GM21723 (cell line): ENCODE results near the gene AKAP13.

Experiments used
- ATAC-seq: cut with Tn5 transposase; IDR thresholded peaks from one replicate; pipeline ENCODE4 v1.9.1; 2021; ENCODE audit warnings: mild to moderate bottlenecking, moderate library complexity; ENCODE audit not compliant: unreplicated experiment

The AKAP13 gene

DNA sequence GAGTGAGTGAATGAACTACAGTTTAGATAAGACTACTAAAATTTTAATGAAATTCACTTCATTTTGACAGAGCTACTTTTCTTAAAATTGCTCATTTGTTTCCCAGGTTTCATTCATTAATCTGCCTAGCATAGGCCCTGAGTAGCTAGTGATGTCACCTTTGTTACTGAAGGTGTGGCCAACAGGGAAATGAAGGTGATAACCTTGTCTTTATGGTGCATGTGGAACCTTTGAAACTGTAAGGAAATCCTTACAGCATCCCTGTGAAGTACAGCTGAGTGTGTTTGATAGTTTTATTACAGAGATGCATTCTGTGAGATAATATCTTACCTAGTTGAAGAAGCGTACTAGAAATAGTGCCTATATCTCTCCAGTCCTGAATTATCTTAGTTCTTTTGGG lies 112.9 kb downstream of the AKAP13 start:
- no peak for ATAC-seq

DNA sequence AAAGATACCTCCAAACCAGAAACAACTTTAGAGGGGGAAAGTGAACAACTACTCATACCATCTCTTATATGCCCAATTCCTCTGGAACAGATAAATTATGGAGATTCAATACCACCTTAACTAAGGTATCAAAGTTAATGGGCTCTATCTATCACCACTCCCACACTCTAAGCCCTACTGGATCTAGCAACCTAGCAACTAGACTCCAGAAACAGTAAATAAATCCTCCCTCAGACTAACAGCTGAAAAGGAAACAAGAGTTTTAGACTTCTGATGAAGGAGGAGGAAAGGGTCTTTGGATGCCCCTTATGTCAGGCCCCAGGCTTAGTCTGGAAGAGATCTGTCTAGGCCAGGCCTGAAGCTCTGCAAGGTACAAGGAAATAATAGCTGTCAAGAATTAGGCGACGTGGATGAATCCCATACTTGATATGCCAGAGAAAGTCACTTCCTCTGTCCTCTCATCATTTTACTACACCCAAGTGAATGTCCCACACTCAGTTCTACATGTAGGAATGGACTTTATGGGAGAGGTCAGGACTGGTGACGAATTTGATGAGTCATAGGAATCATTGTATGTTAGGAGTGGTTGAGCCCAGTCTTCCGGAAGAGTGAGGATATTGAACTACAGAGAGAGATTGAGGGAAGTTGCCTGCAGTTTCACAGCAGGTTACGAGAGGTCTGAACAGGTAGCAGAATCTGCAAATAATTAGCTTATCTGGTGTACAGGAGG lies 113.8 kb downstream of the AKAP13 start:
- ATAC-seq: no peak

DNA sequence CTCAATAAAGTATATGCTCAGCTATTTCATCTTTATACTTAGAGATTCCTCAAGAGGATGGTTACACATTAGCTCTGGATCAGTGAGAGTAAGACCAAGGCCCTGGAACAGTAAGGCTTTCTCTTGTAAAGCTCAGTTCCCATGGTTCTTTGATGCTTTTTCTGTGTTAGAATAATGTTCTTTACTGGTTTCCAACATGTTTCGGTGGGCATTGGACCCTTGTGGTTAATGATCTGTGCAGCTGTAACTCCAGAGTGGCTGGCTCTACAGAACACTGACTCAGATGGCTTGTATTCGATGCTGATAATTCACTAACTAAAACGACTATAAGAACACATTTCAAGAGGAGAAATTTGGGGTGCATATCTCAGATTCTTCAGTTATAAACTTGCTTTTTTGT lies 114.7 kb downstream of the AKAP13 start:
- ATAC-seq: no peak

DNA sequence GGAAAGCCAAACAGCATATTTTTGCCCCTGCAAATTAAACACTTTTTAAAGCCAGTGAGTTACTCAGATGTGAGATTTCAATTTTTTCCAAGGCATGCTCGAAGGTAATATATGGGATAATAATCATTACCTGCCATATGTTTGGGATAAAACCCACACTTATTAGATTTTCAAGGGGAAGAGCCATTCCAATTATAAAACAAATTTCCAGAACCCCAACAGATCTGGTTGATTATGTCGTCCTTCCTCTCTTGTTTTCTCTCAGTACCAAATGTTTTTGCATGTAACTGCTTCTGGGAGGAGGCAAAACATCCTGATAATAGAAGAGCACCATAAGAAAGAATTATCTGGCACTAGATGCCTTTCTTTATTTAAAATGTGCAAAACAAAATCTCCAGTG lies 115.1 kb downstream of the AKAP13 start:
- ATAC-seq: no peak

DNA sequence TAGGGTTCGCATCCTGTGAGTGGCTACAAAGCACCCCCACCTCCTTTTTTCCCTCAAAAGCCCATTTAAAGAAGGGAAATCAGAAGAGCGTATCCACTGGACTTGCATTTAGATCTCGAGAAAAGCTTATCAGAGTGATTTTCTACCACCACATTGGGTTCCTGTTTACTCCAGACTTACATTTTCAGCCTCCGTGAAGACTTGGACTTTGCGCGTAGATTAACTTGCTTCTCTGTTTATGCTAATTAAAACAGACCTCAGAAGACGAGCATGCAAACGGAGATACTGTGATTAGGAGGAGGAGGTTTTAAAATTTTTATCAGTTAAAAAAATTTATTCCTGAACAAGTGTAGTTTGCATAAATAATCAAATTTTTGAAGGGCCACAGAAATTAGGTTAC lies 115.7 kb downstream of the AKAP13 start:
- ATAC-seq: no peak

DNA sequence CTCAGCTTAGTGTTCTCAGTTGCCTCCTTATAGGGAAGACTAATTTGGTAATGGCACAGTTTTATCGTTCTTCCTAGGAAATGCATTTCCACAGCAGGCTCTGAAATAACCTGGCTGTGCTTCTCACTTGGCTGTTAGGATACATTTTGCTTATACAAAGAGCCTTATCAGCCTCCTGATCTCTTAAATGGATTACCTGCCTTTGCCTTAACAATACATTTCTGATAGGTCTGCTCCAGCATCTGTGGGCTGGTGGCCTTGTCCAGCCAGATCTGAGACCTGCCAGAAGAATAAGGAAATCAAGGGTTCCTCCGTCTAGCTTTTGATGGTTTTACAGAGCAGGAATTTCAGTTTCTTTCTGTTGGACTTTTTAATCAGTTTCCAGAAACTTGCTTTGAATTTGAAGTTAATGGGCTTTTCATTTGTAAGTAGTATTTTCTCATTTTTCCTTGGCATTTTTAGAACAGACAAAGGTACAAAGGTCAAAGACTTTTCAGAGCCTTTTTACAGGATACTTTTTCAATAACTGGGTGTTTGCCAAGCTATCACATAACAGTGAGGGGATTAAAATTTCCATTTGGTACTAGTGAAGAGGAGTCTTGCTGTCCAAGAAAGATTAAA lies 116.3 kb downstream of the AKAP13 start:
- ATAC-seq: no peak

DNA sequence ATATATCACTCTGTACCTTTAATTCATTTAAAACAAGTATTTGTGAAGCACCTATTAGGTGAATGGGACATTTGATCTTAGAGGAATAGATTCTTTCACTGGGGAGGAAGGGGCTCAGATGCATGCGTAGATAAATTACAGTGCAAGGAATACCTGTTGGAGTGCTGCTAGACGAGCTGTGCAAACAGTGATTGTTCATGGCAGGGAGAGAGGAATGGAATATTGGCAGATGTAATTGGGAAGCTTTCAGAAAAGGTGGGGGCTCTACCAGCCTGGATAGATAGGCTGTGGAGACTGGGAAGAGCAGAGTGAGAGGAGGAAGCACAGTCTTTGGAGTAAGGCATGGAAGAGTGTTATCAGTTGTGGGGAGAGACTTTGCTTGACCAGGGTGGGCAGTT lies 116.8 kb downstream of the AKAP13 start:
- no peak for ATAC-seq

DNA sequence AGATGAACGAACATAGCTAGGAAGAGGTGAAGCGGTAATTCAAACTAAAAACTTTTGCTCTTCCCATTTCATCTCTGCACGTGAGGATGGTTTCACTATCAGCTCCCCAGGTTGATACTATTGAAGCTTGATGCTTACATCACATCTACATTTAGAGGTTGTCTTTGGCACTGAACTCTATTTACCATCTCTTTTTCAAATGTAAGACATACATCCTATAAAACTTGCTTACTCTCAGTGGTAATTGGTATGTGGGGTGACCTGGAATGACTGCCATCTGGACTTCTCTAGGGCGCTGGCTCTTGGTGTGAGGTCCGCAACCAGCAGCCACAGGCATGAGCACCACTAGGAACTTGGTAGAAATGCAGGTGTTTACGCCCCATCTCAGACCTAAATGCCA lies 118.1 kb downstream of the AKAP13 start:
- ATAC-seq: no peak

DNA sequence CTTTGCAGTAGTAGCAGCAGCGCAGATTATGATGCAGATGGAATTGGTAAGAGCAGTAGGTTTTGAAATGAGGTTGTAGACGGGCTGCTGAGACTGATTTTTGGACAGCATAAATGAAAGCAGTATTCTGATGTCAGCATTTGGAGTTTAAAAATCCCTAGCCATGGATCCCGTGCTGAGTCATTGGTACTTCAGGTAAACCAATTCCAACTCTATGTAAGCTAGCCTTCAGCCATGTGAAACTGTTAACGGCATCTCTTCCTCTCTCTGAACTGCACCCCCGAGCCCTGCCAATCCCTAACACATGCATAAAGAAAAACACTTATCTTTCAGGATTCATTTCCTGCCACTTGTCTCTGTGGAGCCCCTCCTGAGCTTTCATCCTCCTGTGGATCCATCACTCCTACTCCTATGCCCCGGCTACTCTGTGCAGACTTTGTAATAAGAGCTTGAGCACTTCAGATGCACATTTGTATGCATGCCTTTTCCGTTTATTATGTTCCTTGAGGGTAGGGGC lies 119.0 kb downstream of the AKAP13 start:
- no peak for ATAC-seq

DNA sequence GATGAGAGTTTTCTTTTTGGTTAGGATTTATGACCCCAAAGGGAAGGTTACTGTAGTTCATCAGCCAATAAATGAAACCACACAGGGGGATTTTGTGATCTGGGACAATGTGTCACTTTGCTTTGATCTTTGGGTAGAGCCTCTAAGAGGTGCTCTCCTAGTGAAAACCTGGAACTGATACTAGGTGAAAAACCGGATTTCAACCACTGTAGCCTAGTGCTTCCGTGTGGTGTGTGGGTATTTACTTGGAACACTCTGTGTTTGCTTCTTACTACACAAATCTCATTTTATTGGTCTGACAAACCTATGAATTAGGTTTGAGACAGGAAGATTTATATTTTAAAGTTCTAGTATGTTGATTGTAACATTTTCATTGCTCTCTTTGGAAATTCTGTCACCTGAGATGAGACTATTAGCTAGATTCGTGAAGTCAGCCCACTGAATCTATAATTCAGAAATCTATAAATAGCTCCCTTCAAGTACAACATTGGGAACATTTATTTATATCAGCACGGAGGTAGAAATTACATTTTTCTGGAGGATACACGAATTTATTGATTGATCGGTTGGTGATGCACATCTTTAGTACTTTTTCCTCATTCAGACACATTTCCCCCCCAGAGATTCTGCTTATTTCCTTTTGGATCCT lies 119.8 kb downstream of the AKAP13 start:
- ATAC-seq: no peak

DNA sequence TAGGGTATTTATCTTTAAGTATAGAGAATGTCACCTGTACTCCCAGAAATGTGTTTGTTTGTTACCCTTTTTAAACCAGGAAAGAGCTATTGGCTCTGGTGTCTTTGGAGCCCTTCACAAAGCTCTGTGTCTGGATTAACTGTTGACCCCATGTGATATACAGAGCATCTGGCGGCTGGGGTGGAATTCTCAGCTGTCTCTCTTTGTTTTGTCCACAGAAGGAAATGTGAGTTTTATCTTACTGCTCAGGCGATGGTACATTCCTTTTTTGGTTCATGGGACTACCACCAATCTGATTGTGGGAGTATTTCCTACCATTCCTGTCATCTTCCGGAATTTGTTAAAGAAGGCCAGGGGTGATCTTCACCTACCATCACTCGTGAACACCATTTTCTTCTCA lies 120.3 kb downstream of the AKAP13 start:
- no peak for ATAC-seq

DNA sequence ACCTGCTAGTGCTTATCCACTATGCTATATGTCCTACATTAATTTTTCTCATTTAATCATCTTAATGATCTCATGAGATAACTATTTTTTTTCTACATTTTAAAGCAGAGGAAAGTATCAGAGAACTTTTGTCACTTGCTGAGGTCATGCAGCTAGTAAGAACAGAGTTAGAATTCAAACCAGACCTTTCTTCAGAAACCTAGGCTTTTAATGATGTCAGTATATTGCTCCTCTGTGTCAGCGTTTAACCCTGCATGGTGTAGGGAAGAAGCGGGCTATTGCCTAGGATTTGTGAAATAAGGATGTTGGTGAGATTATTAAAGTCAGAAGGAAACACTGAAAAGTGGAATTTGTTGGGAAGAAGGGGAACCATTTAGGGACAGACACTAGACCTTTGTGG lies 121.2 kb downstream of the AKAP13 start:
- no peak for ATAC-seq

DNA sequence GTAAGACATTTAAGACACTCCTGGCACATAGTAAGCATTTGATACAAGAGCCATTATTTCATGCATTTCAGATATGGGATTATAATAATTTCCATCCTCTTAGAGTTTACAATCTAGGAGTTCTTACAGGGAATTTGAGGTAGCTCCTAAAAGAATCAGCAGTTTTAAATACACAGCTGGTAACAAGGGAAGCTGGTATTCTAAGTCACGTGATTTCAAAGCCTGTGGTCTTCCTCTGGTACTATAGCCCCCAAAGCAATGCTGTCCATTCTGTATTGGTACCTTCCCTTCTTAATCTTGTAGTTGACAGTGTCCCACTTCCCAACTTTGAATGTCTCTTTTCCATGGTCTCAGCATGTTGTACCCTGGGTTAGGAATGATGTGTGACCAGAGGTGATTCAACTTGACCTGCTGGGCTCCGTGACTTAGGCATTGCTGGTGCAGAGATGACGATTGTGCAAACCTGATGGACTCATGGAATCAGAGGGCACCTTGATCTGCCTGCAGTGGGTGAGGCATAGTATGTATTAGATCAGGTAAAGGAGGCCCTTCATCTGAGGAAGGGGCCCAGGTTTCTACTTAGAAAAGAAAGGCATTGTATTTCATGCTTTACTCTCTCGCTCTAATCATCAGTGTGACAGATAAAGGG lies 122.9 kb downstream of the AKAP13 start:
- ATAC-seq: no peak

DNA sequence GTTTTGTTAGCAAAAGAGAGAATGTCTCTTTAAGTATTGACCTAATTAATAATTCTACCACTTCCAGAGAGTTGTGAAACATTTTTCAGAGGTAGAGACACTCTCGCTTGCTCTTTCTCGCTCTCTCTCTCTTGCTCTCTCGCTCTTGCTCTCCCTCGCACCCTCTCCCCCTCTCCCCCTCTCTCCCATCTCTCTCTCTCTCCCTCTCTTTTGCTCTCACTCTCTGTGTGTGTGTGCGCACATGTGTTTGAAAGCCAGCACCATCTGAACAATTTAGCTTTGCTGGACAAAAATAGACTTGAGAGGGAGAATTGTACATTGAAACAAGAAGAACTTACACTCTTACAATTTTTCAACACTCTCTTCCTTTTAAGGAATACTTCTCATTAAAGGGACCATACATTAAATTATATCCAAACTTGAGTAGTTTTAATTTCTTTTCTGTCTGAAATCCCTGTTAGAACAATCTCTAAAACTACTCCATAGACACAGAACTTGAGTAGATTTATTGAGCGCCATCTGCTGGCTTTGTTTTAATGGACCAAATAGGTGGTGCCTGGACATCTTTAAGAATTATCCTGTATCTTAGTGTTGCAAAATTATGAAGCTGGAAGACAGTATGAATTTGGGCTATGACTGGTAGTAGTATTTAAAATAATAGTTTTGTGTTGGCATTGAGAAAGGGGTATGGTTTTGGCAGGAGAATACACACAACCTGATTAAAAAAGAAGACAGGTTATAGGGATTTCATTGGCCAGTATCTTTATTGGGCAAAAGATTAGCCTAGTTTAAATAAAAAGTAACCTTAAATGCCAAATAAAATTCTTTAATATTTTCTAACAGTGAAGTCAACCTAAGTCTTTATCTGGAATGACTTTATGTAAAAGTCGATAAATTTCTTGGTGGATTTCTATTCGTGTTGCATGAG lies 124.6 kb downstream of the AKAP13 start:
- ATAC-seq: no peak

DNA sequence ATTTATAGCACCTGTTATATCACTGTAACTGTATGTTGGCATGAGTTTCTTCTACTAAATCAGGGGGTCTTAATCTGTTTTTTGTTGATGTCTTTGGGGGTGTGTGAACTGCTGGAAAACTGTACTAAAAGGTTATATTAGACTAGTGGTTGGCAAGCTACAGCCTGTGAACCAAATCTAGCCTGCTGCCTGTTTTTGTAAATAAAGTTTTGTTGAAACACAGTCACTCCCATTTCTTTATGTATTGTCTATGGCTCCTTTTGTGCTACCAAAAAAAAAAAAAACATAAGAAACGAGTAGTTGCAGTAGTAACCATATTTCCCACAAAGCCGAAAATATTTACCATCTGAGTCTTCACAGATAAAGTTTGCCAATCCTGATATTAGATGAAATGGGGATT lies 126.7 kb downstream of the AKAP13 start:
- no peak for ATAC-seq

DNA sequence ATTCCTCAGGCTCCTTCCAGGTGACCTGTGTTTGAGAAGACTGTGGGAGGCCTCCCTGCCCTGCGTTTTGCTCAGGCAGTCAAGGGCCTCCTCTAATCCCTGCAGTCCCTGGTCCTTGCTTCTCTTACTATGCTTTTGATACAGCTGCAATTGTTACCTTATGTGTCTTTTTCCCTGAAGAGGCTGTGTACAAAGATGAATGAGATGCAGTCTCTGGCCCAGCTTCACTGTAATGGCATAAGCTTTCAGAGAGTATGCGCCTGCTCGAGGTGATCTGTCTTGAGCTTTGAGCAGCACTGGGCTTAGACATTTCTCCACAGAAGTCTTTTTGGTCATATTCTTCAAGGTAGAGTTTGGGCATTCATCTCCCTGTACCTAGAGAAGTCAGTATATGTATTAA lies 129.6 kb downstream of the AKAP13 start:
- no peak for ATAC-seq

DNA sequence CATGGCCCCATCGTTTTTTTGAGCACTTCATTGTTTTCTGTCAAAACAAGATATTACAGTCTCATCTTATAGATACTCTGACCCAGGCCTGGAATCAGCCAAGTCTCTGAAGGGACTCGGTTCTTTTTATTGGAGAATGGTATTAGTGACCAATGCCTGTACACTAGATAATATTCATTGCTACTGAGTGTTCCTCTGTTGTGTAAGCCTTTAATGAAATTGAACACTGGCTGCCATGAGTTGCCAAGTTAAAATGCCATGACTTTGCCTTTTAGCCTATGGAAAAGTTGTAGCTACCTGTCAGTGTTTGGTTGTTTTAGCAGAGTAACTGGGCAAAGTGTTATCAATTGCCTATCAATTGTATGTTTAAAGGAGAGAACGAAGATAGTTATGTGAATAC lies 134.0 kb downstream of the AKAP13 start:
- no peak for ATAC-seq

DNA sequence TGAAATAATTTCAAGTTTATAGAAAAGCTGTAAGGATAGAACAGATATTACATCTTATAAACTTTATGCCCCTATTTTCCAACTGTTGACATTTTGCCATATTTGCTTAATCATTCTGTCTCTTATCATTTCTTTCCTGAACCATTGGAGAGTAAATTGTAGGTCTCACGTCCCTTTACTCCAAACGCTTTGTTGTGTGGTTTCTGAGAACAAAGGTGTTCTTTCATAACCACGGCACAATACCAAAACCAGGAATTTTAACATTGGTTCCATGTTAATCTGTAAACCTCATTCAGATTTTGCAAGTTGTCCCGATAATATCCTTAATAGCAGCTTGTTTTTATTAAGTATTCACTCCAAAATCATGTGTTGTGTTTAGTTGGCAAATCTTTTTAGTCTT lies 134.8 kb downstream of the AKAP13 start:
- no peak for ATAC-seq

DNA sequence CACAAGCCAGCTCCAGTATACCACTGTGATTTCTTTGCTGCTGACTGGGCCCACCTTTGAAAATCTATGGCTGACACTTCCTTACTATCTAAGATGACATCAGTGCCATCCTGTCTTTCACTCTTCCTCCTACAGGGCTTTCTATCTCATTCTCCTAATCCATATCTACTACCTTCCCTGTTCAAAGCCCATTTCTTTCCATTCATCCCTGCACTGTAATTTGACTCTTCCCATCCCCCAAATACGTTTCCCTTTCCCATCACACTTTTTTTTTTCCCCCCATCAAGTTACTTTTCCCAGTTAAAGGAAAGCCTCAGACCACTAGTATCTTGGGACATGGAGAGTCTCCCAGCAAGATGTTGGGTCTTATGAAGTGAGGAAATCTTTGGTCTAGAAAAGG lies 136.7 kb downstream of the AKAP13 start:
- ATAC-seq: no peak

DNA sequence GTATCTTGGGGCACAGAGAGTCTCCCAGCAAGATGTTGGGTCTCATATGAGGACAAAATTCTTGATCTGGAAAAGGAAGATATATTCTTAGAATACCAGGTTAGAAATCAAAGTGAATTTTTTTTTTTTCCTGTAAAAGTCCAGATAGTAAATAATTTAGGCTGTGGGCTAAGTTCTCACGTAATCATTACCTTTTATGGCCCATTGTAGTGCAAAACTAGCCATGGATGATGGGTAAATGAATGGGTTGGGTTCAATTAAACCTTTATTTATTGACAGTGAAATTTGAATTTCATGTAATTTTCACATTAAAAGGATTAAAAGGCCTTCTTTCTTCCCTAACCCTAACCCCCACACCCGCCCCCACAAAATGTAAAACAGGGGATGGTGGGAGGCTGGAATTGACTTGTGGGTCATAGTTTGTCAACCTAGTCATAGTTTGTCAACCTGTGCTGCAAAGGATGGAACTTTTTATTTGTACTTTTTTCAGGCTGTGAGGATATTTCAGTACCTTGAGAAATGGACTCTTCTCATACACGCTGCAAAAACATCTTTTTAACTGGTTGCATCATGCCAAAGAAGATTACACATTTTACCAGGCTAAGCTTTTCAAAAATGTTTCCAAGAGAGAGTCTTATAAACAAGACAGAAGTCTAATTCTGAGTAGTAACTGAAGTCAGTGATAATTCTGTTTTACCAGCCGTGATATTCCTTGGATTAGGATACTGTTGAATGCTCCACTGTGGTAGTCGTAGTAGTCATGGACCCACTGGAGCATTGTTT lies 138.8 kb downstream of the AKAP13 start:
- ATAC-seq: no peak
